Neural progenitor cell (in vitro differentiated cells): ENCODE measurements around the gene ABCF1.

Experiments
- EZH2phosphoT487 ChIP-seq: fragments of 200-600 bp; sonication (generic); IDR thresholded peaks from 2 replicates; pipeline ENCODE4 v1.6.1; 2017; ENCODE audit warnings: antibody characterized with exemption
- TF ChIP-seq, protein P1 (sequence below): fragments of 200-600 bp; sonication (generic); IDR thresholded peaks from 2 replicates; pipeline ENCODE4 v1.5.1; 2017; ENCODE audit warnings: antibody characterized with exemption, mild to moderate bottlenecking

GRCh38 chr6:30626484-30627366 lies 55.5 kb downstream of the ABCF1 start, which contains the start of gene ATAT1:
- TF ChIP-seq, protein P1, sequence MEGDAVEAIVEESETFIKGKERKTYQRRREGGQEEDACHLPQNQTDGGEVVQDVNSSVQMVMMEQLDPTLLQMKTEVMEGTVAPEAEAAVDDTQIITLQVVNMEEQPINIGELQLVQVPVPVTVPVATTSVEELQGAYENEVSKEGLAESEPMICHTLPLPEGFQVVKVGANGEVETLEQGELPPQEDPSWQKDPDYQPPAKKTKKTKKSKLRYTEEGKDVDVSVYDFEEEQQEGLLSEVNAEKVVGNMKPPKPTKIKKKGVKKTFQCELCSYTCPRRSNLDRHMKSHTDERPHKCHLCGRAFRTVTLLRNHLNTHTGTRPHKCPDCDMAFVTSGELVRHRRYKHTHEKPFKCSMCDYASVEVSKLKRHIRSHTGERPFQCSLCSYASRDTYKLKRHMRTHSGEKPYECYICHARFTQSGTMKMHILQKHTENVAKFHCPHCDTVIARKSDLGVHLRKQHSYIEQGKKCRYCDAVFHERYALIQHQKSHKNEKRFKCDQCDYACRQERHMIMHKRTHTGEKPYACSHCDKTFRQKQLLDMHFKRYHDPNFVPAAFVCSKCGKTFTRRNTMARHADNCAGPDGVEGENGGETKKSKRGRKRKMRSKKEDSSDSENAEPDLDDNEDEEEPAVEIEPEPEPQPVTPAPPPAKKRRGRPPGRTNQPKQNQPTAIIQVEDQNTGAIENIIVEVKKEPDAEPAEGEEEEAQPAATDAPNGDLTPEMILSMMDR, result peak; percentile 51
- no peak for TF ChIP-seq EZH2phosphoT487
